Inferior parietal cortex (tissue), 1 donor: ENCODE results near the gene CDH12.
"Not testable (repeated sequence)": the region's sequence is repeated elsewhere in the genome, so short reads cannot be mapped to it uniquely, and the experiment has no call there.

Experiments
- DNase-seq: peaks from one replicate; pipeline ENCODE4 v3.0.0-alpha.2; 2016; ENCODE audit errors: extremely low spot score

The CDH12 gene

GRCh38 chr5:22852807-22853660 is at the start of gene CDH12:
Gene CDH12 (minus strand): TSS chr5:22853344.
- DNase-seq, result peak; percentile 26

GRCh38 chr5:22901885-22902284 is 48.7 kb upstream of the CDH12 start:
- DNase-seq, result no peak

GRCh38 chr5:22900801-22901310 is 47.7 kb upstream of the CDH12 start:
- no peak for DNase-seq

GRCh38 chr5:22899341-22899740 is 46.2 kb upstream of the CDH12 start:
- DNase-seq, result no peak

GRCh38 chr5:22896152-22896551 is 43.0 kb upstream of the CDH12 start:
- DNase-seq, result no peak

- DNase-seq, result no peak
Observed at GRCh38 chr5:22892441-22892840, 39.3 kb upstream of the CDH12 start.

- no peak for DNase-seq
Observed at GRCh38 chr5:22889720-22890119, 36.6 kb upstream of the CDH12 start.

GRCh38 chr5:22887566-22887965 is 34.4 kb upstream of the CDH12 start:
- DNase-seq, result peak; percentile 61

- DNase-seq, result not testable (repeated sequence)
Observed at GRCh38 chr5:22858911-22859310, 5.8 kb upstream of the CDH12 start.

GRCh38 chr5:22855824-22856223 is 2.7 kb upstream of the CDH12 start:
- no peak for DNase-seq

- no peak for DNase-seq
Observed at GRCh38 chr5:22850981-22851380, 2.2 kb downstream of the CDH12 start.

- DNase-seq, result no peak
Observed at GRCh38 chr5:22846693-22847092, 6.5 kb downstream of the CDH12 start.

GRCh38 chr5:22844636-22845035 is 8.5 kb downstream of the CDH12 start:
- no peak for DNase-seq

- DNase-seq, result no peak
Observed at GRCh38 chr5:22844155-22844554, 9.0 kb downstream of the CDH12 start.

GRCh38 chr5:22842574-22842973 is 10.6 kb downstream of the CDH12 start:
- DNase-seq, result no peak

- DNase-seq, result no peak
Observed at GRCh38 chr5:22837803-22838202, 15.3 kb downstream of the CDH12 start.

- DNase-seq, result no peak
Observed at GRCh38 chr5:22835686-22836085, 17.5 kb downstream of the CDH12 start.

GRCh38 chr5:22793463-22793862 is 59.7 kb downstream of the CDH12 start:
- no peak for DNase-seq

- no peak for DNase-seq
Observed at GRCh38 chr5:22787807-22788206, 65.3 kb downstream of the CDH12 start.

- no peak for DNase-seq
Observed at GRCh38 chr5:22787398-22787797, 65.7 kb downstream of the CDH12 start.

- DNase-seq, result no peak
Observed at GRCh38 chr5:22780756-22781155, 72.4 kb downstream of the CDH12 start.

- no peak for DNase-seq
Observed at GRCh38 chr5:22779499-22779898, 73.6 kb downstream of the CDH12 start.

- DNase-seq, result no peak
Observed at GRCh38 chr5:22776285-22776684, 76.9 kb downstream of the CDH12 start.

- DNase-seq, result not testable (repeated sequence)
Observed at GRCh38 chr5:22774214-22774613, 78.9 kb downstream of the CDH12 start.
